K562 (cell line): Measurements from ENCODE around the gene CORO6. TPM values are rescaled to one million over a fixed set of nuclear protein-coding genes. Genes with fewer than 3 reads are reported as not detected.

Experiments
- BRD9 ChIP-seq: fragments of 450-650 bp; IDR thresholded peaks from 2 replicates; pipeline ENCODE4 v1.6.1; 2018; ENCODE audit warnings: low read depth; ENCODE audit not compliant: partially characterized antibody
- ELK3 ChIP-seq: fragments of 450-650 bp; formaldehyde crosslinking; IDR thresholded peaks from 2 replicates; pipeline ENCODE4 v1.4.0; 2020; ENCODE audit warnings: mild to moderate bottlenecking
- HIVEP1 ChIP-seq: fragments of 250-450 bp; sonication (Bioruptor Pico); IDR thresholded peaks from 2 replicates; pipeline ENCODE4 v1.4.0; 2020; ENCODE audit warnings: mild to moderate bottlenecking
- MTA2 ChIP-seq: fragments of 450-650 bp; IDR thresholded peaks from 2 replicates; pipeline ENCODE4 v1.6.1; 2016; ENCODE audit warnings: low read depth
- PHB2 ChIP-seq: fragments of 450-650 bp; IDR thresholded peaks from 2 replicates; pipeline ENCODE4 v1.6.1; 2017; ENCODE audit warnings: low read depth
- POU5F1 ChIP-seq: fragments of 150-350 bp; IDR thresholded peaks from 2 replicates; pipeline ENCODE4 v1.6.1; 2014; ENCODE audit warnings: borderline replicate concordance, low read length, low read depth, mild to moderate bottlenecking; ENCODE audit not compliant: partially characterized antibody
- SIN3A ChIP-seq, 2 experiments: fragments of 150-350 bp in 1 of 2; IDR thresholded peaks; 2 replicates each; pipeline ENCODE4 v1.6.1; 2011 to 2016; ENCODE audit warnings: borderline replicate concordance in 2 of 2, low read depth in 2 of 2, low read length in 2 of 2, mild to moderate bottlenecking in 2 of 2, moderate library complexity in 2 of 2; ENCODE audit not compliant: control insufficient read depth in 1 of 2
- SREBF2 ChIP-seq: sonication (generic); formaldehyde crosslinking; IDR thresholded peaks from 2 replicates; pipeline ENCODE4 v1.4.0; 2020; ENCODE audit warnings: mild to moderate bottlenecking, missing genetic modification reagents
- SRSF1 ChIP-seq: fragments of 200-400 bp; formaldehyde crosslinking; IDR thresholded peaks from 2 replicates; pipeline ENCODE4 v1.6.1; 2017; ENCODE audit warnings: mild to moderate bottlenecking, low read depth, low read length, moderate library complexity
- THAP7 ChIP-seq: fragments of 250-450 bp; sonication (Bioruptor Pico); IDR thresholded peaks from 2 replicates; pipeline ENCODE4 v1.5.0; 2021
- ZNF232 ChIP-seq: sonication (generic); formaldehyde crosslinking; IDR thresholded peaks from 2 replicates; pipeline ENCODE4 v1.8.0; 2022; ENCODE audit warnings: mild to moderate bottlenecking, missing genetic modification reagents
- ZNF589 ChIP-seq: fragments of 200-800 bp; sonication (Bioruptor generic); IDR thresholded peaks from 2 replicates; pipeline ENCODE4 v1.6.1; 2016; ENCODE audit warnings: low read depth, missing genetic modification characterization, missing compliant biosample characterization
- polyA plus RNA-seq, 8 experiments: library from polyadenylated mRNA; depleted of rRNA in 4 of 8; stranded (reverse) in 5 of 8; unstranded in 3 of 8; fragments of >200 nt; fragmentation: Nextera tagmentation in 2 of 8; fragmentation: Illumina TruSeq in 1 of 8; extraction: Ambion mirVana in 2 of 8; extraction: Trizol in 1 of 8; gene quantifications; 2 replicates each; pipeline versions ENCODE4 v1.2.1 to v1.2.3, GENCODE V29; 2011 to 2014; ENCODE audit warnings: inconsistent platforms in 1 of 8, missing spikeins in 1 of 8
- total RNA-seq, 7 experiments: library from RNA; depleted of rRNA in 6 of 7; stranded (reverse); fragments of >200 nt in 6 of 7; fragmentation: Illumina TruSeq in 2 of 7; extraction: Trizol in 2 of 7; gene quantifications; 2 replicates each; pipeline versions ENCODE4 v1.2.1 to v1.2.3, GENCODE V29; 2011 to 2021; ENCODE audit warnings: low replicate concordance in 1 of 7
- TF ChIP-seq, protein P1 (sequence below), 2 experiments: fragments of 450-650 bp; IDR thresholded peaks; 2 replicates each; pipeline ENCODE4 v1.6.1; 2016; ENCODE audit warnings: mild to moderate bottlenecking in 2 of 2, borderline replicate concordance in 1 of 2, low read depth in 1 of 2, moderate library complexity in 1 of 2
- TF ChIP-seq, protein P2 (sequence below): fragments of 450-650 bp; formaldehyde crosslinking; IDR thresholded peaks from 2 replicates; pipeline ENCODE4 v1.4.0; 2020; ENCODE audit warnings: mild to moderate bottlenecking, moderate library complexity

CORO6 gene
- total and polyA plus RNA-seq, 9 of the 15 experiments (the other 6 are each of a cell fraction or from before 2014, with no cell fraction given), result 0.04 to 11.9 (median 2.4) TPM

- TF ChIP-seq, protein P1, sequence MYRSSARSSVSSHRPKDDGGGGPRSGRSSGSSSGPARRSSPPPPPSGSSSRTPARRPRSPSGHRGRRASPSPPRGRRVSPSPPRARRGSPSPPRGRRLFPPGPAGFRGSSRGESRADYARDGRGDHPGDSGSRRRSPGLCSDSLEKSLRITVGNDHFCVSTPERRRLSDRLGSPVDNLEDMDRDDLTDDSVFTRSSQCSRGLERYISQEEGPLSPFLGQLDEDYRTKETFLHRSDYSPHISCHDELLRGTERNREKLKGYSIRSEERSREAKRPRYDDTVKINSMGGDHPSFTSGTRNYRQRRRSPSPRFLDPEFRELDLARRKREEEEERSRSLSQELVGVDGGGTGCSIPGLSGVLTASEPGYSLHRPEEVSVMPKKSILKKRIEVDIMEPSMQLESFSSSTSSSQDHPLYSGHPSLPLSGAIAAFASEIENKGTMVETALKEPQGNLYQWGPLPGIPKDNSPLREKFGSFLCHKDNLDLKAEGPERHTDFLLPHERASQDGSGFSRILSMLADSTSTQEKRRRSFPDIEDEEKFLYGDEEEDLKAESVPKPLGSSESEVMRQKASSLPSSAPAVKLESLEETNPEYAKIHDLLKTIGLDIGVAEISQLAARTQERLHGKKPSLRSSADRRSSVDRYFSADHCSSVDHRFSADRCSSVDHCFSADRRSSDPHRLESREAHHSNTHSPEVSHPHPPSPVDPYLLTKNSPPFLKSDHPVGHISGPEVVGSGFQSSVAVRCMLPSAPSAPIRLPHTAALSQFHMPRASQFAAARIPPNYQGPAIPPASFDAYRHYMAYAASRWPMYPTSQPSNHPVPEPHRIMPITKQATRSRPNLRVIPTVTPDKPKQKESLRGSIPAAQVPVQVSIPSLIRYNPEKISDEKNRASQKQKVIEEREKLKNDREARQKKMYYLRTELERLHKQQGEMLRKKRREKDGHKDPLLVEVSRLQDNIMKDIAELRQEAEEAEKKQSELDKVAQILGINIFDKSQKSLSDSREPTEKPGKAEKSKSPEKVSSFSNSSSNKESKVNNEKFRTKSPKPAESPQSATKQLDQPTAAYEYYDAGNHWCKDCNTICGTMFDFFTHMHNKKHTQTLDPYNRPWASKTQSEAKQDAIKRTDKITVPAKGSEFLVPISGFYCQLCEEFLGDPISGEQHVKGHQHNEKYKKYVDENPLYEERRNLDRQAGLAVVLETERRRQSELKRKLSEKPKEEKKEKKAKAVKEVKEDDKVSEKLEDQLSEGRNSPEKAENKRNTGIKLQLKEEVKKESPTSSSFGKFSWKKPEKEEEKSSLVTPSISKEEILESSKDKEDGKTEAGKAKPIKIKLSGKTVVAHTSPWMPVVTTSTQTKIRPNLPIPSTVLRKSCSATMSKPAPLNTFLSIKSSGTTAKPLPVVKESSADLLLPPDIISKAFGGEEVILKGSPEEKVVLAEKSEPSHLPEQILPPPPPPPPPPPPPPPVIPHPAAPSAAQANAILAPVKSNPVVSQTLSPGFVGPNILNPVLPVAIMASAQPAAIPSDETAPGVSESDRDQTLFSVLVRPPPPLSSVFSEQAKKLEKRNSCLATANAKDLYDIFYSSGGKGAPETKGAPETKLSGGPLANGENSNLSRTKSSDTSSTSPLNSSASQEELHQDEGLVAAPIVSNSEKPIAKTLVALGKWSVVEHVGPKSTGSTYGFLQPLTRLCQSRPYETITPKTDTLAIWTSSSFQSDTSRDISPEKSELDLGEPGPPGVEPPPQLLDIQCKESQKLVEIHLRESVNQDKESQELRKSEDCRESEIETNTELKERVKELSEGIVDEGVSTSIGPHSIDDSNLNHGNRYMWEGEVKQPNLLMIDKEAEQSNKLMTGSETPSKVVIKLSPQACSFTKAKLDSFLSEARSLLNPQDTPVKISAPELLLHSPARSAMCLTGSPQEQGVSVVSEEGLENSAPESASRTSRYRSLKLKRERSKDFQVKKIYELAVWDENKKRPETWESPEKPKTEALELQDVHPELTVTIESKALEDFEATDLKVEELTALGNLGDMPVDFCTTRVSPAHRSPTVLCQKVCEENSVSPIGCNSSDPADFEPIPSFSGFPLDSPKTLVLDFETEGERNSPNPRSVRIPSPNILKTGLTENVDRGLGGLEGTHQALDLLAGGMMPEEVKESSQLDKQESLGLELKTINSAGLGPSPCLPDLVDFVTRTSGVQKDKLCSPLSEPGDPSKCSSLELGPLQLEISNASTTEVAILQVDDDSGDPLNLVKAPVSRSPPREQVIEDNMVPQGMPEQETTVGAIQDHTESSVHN (IDR thresholded peaks at IDR 0.05; ENCODE audit: borderline replicate concordance in 1 of 2, low read depth in 1 of 2), result no peak
- TF ChIP-seq POU5F1 (no peak), ZNF232 (no peak), ELK3 (no peak), BRD9 (peak; percentile 72), ZNF589 (CRISPR knock-in tag) (no peak), HIVEP1 (CRISPR knock-in tag) (0 out of 2 replicates have a peak, but pooled peaks have one; percentile 5), SRSF1 (no peak), SIN3A (IDR thresholded peaks at IDR 0.05; ENCODE audit: borderline replicate concordance in 2 of 2, control insufficient read depth in 1 of 2, low read depth in 2 of 2, low read length in 2 of 2) (peak in 1 of 2 experiments; percentile 8; a peak in 1 of 4 replicates), MTA2 (no peak), THAP7 (no peak), PHB2 (no peak), SREBF2 (CRISPR knock-in tag) (no peak)
- TF ChIP-seq, protein P2, sequence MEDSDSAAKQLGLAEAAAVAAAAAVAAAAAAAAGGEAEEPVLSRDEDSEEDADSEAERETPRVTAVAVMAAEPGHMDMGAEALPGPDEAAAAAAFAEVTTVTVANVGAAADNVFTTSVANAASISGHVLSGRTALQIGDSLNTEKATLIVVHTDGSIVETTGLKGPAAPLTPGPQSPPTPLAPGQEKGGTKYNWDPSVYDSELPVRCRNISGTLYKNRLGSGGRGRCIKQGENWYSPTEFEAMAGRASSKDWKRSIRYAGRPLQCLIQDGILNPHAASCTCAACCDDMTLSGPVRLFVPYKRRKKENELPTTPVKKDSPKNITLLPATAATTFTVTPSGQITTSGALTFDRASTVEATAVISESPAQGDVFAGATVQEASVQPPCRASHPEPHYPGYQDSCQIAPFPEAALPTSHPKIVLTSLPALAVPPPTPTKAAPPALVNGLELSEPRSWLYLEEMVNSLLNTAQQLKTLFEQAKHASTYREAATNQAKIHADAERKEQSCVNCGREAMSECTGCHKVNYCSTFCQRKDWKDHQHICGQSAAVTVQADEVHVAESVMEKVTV (CRISPR knock-in tag), result no peak
Measured at GRCh38 chr17:29591146-29591736, 31.5 kb downstream of the CORO6 start (continued).
